Subcutaneous adipose tissue (tissue), 4 donors: ENCODE results near the gene IMPDH1. TPM values are rescaled to one million over a fixed set of nuclear protein-coding genes. Genes with fewer than 3 reads are reported as not detected.

Experiments
- small RNA-seq: library from RNA; depleted of rRNA; stranded (forward); fragments of <200 nt; gene quantifications from one replicate; pipeline ENCODE3, GENCODE V24; 2016
- total RNA-seq, 4 donors: library from RNA; depleted of rRNA; stranded (reverse); fragments of >200 nt; gene quantifications; one replicate each; pipeline ENCODE4 v1.1.0, GENCODE V29; 2016
- TF ChIP-seq, protein P1 (sequence below): fragments of 450-650 bp; IDR thresholded peaks from one replicate; pipeline ENCODE4 v1.5.1; 2016; ENCODE audit warnings: low read depth, mild to moderate bottlenecking, control low read depth, antibody characterized with exemption, moderate library complexity

The IMPDH1 gene
- total RNA-seq, 4 donors from 2014 or later, result 67.6 to 94.2 (median 71.7) TPM

DNA sequence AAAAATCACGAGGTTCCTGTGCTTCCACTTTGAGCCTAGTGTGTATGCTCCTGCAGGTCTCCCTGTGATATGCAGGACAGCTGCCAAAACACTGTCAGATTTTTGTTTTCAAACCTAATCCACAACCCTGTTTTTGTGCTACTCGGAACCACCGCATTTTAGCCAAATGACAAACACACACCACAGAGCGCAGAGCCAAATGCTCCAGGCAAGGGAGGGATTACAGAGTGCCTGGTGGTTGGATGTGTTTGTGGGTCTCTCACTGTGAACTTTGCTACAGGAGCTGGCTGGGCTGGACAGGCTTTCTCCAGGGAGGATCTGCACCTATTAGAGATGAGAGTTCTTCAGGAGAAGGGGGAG is 60.3 kb downstream of the IMPDH1 start:
- TF ChIP-seq, protein P1, sequence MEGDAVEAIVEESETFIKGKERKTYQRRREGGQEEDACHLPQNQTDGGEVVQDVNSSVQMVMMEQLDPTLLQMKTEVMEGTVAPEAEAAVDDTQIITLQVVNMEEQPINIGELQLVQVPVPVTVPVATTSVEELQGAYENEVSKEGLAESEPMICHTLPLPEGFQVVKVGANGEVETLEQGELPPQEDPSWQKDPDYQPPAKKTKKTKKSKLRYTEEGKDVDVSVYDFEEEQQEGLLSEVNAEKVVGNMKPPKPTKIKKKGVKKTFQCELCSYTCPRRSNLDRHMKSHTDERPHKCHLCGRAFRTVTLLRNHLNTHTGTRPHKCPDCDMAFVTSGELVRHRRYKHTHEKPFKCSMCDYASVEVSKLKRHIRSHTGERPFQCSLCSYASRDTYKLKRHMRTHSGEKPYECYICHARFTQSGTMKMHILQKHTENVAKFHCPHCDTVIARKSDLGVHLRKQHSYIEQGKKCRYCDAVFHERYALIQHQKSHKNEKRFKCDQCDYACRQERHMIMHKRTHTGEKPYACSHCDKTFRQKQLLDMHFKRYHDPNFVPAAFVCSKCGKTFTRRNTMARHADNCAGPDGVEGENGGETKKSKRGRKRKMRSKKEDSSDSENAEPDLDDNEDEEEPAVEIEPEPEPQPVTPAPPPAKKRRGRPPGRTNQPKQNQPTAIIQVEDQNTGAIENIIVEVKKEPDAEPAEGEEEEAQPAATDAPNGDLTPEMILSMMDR, result no peak

DNA sequence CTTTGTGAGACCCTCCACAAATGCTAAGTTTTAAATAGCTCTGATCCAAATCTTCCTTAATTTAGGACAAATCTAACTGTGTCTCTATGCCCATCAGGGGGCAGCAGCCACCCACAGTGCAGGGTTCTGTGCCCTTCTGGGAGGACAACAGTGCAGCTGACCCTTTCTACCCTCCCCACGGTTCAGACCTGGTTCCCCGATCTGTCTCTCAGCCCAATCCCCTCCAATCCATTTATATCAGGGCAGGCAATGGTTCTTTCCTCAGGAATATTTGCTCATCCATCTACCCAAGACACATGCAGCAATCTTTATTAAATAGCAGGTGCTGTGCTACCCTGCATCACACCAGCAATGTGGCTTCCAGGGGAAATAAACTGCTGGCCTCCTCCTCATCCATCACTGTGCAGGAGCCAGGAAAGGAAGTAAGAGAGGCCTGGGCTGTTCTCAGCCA is 62.1 kb downstream of the IMPDH1 start:
- TF ChIP-seq, protein P1, result no peak

DNA sequence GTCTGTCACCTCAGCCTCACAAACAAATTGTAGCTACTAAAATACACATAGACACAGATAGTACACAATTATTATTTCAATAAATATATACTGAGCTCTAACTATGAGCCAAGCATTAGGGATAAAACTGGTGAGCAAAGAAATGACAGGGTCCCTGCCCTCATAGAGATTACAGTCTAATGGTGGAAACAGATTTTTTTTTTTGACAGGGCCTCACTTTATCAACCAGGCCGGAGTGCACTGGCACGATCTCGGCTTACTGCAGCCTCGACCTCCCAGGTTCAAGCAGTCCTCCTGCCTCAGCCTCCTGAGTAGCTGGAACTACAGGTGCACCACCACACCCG is 65.4 kb downstream of the IMPDH1 start:
- TF ChIP-seq, protein P1, result no peak

DNA sequence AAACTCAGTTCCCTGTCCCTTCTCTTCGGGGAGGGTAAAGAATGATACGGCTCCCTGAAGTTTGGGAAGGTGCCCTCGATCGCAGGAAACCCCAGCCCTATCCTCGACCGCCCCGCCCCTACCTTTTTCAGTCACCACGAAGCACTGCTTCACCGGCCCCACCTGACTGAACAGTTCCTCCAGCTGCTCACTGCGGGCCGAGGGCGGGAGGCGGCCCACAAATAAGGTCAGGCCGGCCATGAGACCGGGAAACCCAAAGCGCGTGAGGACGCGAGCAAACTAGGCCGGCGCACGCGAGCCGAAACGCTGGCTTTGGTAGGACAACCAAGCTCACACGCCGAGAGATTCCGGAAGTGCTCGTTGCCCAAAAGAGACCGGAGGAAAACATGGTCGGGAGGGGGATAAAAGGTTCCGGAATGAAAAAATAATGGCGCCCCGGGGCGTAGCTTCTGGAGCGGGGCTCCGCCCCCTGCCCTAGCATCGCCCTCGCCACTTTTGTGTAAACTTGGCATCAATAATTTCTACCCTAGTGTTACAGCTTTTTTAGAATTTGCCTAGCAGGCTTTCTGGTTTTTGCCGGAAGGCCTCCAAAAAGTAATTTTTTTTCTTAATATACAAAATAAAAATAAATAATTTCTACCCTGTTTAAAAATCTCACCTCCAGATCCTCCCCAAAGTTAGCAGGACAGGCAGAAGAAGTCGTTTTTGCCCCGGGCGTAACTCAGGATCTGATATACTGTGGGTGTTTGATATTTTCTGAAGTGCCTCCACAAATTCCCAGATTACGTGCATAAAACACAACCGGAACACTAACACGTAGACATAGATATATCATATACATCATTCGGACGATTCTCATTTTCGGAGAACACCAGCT is 66.0 kb downstream of the IMPDH1 start, which contains the start of gene RBM28:
RBM28 (minus strand) TSS at position 355 of the 877 bp plus-strand sequence; CDS start at position 240, 115 bp downstream.
- TF ChIP-seq, protein P1, result no peak

Small RNA genes within 50 kb of the gene (small RNA-seq; reads per million reads assigned to genes)
- gene AC010655.1, result not detected
- not detected for gene RNU7-27P
- not detected for gene RNU7-54P

Other genes starting within 250 kb of the IMPDH1 start
- gene LEP, start 168.7 kb downstream of the IMPDH1 start, total RNA-seq, result 1,000 to 10,000 TPM in 1 of 4 donors, 100 to 1,000 TPM in 3; 206 to 1,039 (median 584) TPM
- gene RBM28, start 66.1 kb downstream of the IMPDH1 start, total RNA-seq, result 10 to 100 TPM; 27.5 to 70.8 (median 44.6) TPM
- 10 to 100 TPM in 1 of 4 donors, 1 to 10 TPM in 2, under 1 TPM in 1; 0.65 to 24.7 (median 2.9) TPM for gene PRRT4, start 48.3 kb downstream of the IMPDH1 start, total RNA-seq
- 100 to 1,000 TPM in 1 of 4 donors, 10 to 100 TPM in 3; 20.7 to 116 (median 74.1) TPM for gene HILPDA, start 45.9 kb upstream of the IMPDH1 start, total RNA-seq
- 10 to 100 TPM; 19.8 to 26.2 (median 22.0) TPM for gene METTL2B, start 66.8 kb upstream of the IMPDH1 start, total RNA-seq